SJCRH30 (cell line): Measurements from ENCODE around the gene ZNF354C. TPM values are rescaled to one million over a fixed set of nuclear protein-coding genes. Genes with fewer than 3 reads are reported as not detected.

Experiments used
- DNase-seq, 2 experiments: peaks; one replicate each; pipeline ENCODE4 v3.0.0-alpha.2; 2015 to 2020
- H3K27ac ChIP-seq: fragments of 250-450 bp; sonication (Bioruptor Pico); 2 replicates; pipeline ENCODE4 v1.5.1; 2020; ENCODE audit warnings: mild to moderate bottlenecking, moderate library complexity
- H3K27me3 ChIP-seq: fragments of 250-450 bp; sonication (Bioruptor Pico); 2 replicates; pipeline ENCODE4 v1.5.1; 2020; ENCODE audit warnings: mild to moderate bottlenecking, moderate library complexity
- H3K36me3 ChIP-seq: fragments of 250-450 bp; sonication (Bioruptor Pico); 2 replicates; pipeline ENCODE4 v1.5.1; 2020; ENCODE audit warnings: mild to moderate bottlenecking, moderate library complexity
- H3K4me1 ChIP-seq: fragments of 250-450 bp; sonication (Bioruptor Pico); 2 replicates; pipeline ENCODE4 v1.5.1; 2020; ENCODE audit warnings: mild to moderate bottlenecking, moderate library complexity
- H3K4me3 ChIP-seq: fragments of 250-450 bp; sonication (Bioruptor Pico); 2 replicates; pipeline ENCODE4 v1.5.1; 2020; ENCODE audit warnings: mild to moderate bottlenecking, moderate library complexity
- H3K9me3 ChIP-seq: fragments of 250-450 bp; sonication (Bioruptor Pico); replicated peaks from 2 replicates; pipeline ENCODE4 v1.5.1; 2020; ENCODE audit warnings: mild to moderate bottlenecking, moderate library complexity
- total RNA-seq: library from RNA; depleted of rRNA; stranded (reverse); fragments of >200 nt; shearing (Covaris generic); gene quantifications from 2 replicates; pipeline ENCODE4 v1.2.3, GENCODE V29; 2014; rRNA removed

ZNF354C gene
- total RNA-seq, 1 experiment from 2014 or later = 15.8 TPM

GRCh38 chr5:179129607-179130071 is 69.5 kb downstream of the ZNF354C start:
- Histone ChIP-seq H3K36me3 (no peaks in the 10 kb centered on the region), H3K27me3 (no peaks in the 10 kb centered on the region), H3K27ac (no peak overlapping the region), H3K4me3 (no peak overlapping the region), H3K4me1 (no peaks in the 10 kb centered on the region), H3K9me3 (no peaks in the 10 kb centered on the region)
- DNase-seq = peak in 1 of 2 experiments; percentile 35

- H3K27ac ChIP-seq = no peak overlapping the region
- no peaks in the 10 kb centered on the region for H3K4me1 ChIP-seq
- no peaks in the 10 kb centered on the region for H3K36me3 ChIP-seq
- no peaks in the 10 kb centered on the region for H3K9me3 ChIP-seq
- H3K27me3 ChIP-seq = no peaks in the 10 kb centered on the region
- no peak overlapping the region for H3K4me3 ChIP-seq
- DNase-seq = no peak
These were observed 70.0 kb downstream of the ZNF354C start for GRCh38 chr5:179130101-179130681.

GRCh38 chr5:179131321-179131835 is 71.2 kb downstream of the ZNF354C start:
- Histone ChIP-seq H3K9me3 (no peaks in the 10 kb centered on the region), H3K4me1 (no peaks in the 10 kb centered on the region), H3K27ac (no peak overlapping the region), H3K36me3 (no peaks in the 10 kb centered on the region), H3K27me3 (no peaks in the 10 kb centered on the region), H3K4me3 (no peak overlapping the region)
- no peak for DNase-seq

- no peaks in the 10 kb centered on the region for H3K4me1 ChIP-seq
- no peaks in the 10 kb centered on the region for H3K9me3 ChIP-seq
- no peaks in the 10 kb centered on the region for H3K27me3 ChIP-seq
- no peak for DNase-seq
- H3K36me3 ChIP-seq = no peaks in the 10 kb centered on the region
- H3K4me3 ChIP-seq = no peak overlapping the region
- H3K27ac ChIP-seq = no peak overlapping the region
These were observed 71.9 kb downstream of the ZNF354C start for GRCh38 chr5:179131886-179132585.

- H3K4me3 ChIP-seq = no peak overlapping the region
- no peak for DNase-seq
- H3K36me3 ChIP-seq = no peaks in the 10 kb centered on the region
- no peaks in the 10 kb centered on the region for H3K9me3 ChIP-seq
- H3K27ac ChIP-seq = no peak overlapping the region
- H3K27me3 ChIP-seq = no peaks in the 10 kb centered on the region
- no peaks in the 10 kb centered on the region for H3K4me1 ChIP-seq
These were observed 72.6 kb downstream of the ZNF354C start for GRCh38 chr5:179132586-179133355.

Other genes starting within 250 kb of the ZNF354C start
- 14.0 and 16.9 TPM in 2 replicates for gene ZNF354B, start 200.4 kb upstream of the ZNF354C start, total RNA-seq
- gene ZFP2, start 164.5 kb upstream of the ZNF354C start, total RNA-seq = 0.23 and 0.28 TPM in 2 replicates
- gene ZNF454, start 119.2 kb upstream of the ZNF354C start, total RNA-seq = not detected in 2 replicates
- gene GRM6, start 65.1 kb upstream of the ZNF354C start, total RNA-seq = not detected in 2 replicates
- 3.9 and 5.5 TPM in 2 replicates for gene ZNF879, start 36.6 kb upstream of the ZNF354C start, total RNA-seq